GM12878 (cell line): ENCODE results near the gene POLD1. TPM values are rescaled to one million over a fixed set of nuclear protein-coding genes. Genes with fewer than 3 reads are reported as not detected.
"Not testable (repeated sequence)": the region's sequence is repeated elsewhere in the genome, so short reads cannot be mapped to it uniquely, and the experiment has no call there.

ENCODE experiments used
- ATAC-seq: fragments of 200-7000 bp; cut with Tn5 transposase; 3 replicates; pipeline ENCODE4 v1.9.1; 2020; ENCODE audit warnings: mild to moderate bottlenecking, moderate library complexity
- BruUV-seq: library from RNA; stranded (reverse); fragments of 400-500 nt; replicated peaks from 2 replicates; lab custom pipeline; 2021; lab: Mats Ljungman, UMichigan
- CTCF ChIA-PET: fragments of 300-600 bp; sonication (Branson Sonifier 250); formaldehyde crosslinking; extraction: SDS; loops from one replicate; lab custom pipeline; 2021; ENCODE audit warnings: inconsistent platforms; lab: Yijun Ruan, JAX
- POLR2A ChIA-PET: fragments of 350-600 bp; formaldehyde crosslinking; extraction: SDS; loops from one replicate; lab custom pipeline; 2021; ENCODE audit warnings: inconsistent platforms; lab: Charles Lee
- RAD21 ChIA-PET: fragments of 300-600 bp; sonication (Branson Sonifier 250); formaldehyde crosslinking; loops from one replicate; lab custom pipeline; 2023; ENCODE audit warnings: antibody characterized with exemption; ENCODE audit not compliant: unreplicated experiment; lab: Charles Lee
- SMC1A ChIA-PET: fragments of 300-600 bp; sonication (Branson Sonifier 250); formaldehyde crosslinking; loops from one replicate; lab custom pipeline; 2023; ENCODE audit not compliant: unreplicated experiment, uncharacterized antibody; lab: Charles Lee
- DNase-seq: peaks from one replicate; pipeline ENCODE4 v3.0.0-alpha.2; 2011; ENCODE audit warnings: low read depth, low spot score
- FAIRE-seq: peaks from 3 replicates; lab custom pipeline; 2011; peaks lifted over from hg19 to GRCh38; lab: Jason Lieb, UNC
- H2AFZ ChIP-seq: 2 replicates; pipeline ENCODE4 v1.6.0; 2011; ENCODE audit warnings: low read depth, low read length, control low read depth; ENCODE audit not compliant: control insufficient read depth
- H3K27ac ChIP-seq: 2 replicates; pipeline ENCODE4 v1.5.1; 2011; ENCODE audit warnings: control low read depth; ENCODE audit not compliant: control insufficient read depth, insufficient read depth
- H3K27me3 ChIP-seq, 2 experiments: replicated peaks in 1 of 2; 2 replicates each; pipeline versions ENCODE4 v1.6.0 to v1.6.1; 2011; ENCODE audit warnings: low read length in 1 of 2; ENCODE audit not compliant: control insufficient read depth in 2 of 2, insufficient read depth in 2 of 2
- H3K36me3 ChIP-seq, 2 experiments: 2 replicates each; pipeline ENCODE4 v1.5.1; 2011; ENCODE audit warnings: low read length in 1 of 2; ENCODE audit not compliant: control insufficient read depth in 2 of 2, insufficient read depth in 2 of 2
- H3K4me1 ChIP-seq: 2 replicates; pipeline ENCODE4 v1.6.1; 2011; ENCODE audit warnings: mild to moderate bottlenecking, low read length, moderate library complexity, mixed read lengths; ENCODE audit not compliant: control insufficient read depth, insufficient read depth
- H3K4me2 ChIP-seq: 2 replicates; pipeline ENCODE4 v1.6.0; 2011; ENCODE audit warnings: control low read depth; ENCODE audit not compliant: control insufficient read depth, insufficient read depth
- H3K4me3 ChIP-seq: fragments of 200-600 bp; sonication (generic); 2 replicates; pipeline ENCODE4 v1.5.1; 2016
- H3K79me2 ChIP-seq: 2 replicates; pipeline ENCODE4 v1.6.0; 2011; ENCODE audit warnings: low read length; ENCODE audit not compliant: control insufficient read depth, insufficient read depth
- H3K9ac ChIP-seq: 2 replicates; pipeline ENCODE4 v1.8.0; 2011; ENCODE audit warnings: low read length, control low read depth, mixed read lengths; ENCODE audit not compliant: control insufficient read depth, insufficient read depth
- H3K9me3 ChIP-seq: replicated peaks from 3 replicates; pipeline ENCODE4 v1.5.1; 2011; ENCODE audit warnings: mild to moderate bottlenecking, low read length; ENCODE audit not compliant: control insufficient read depth, insufficient read depth
- H4K20me1 ChIP-seq: 2 replicates; pipeline ENCODE4 v1.6.0; 2011; ENCODE audit not compliant: control insufficient read depth, insufficient read depth
- BRCA1 ChIP-seq: IDR thresholded peaks from 2 replicates; pipeline ENCODE4 v1.6.1; 2011; ENCODE audit warnings: low read depth, low read length, improper control_type of control experiment
- ESRRA ChIP-seq: IDR thresholded peaks from 2 replicates; pipeline ENCODE4 v1.6.1; 2012; ENCODE audit warnings: mild to moderate bottlenecking, low read length, improper control_type of control experiment
- GATAD2B ChIP-seq: fragments of 450-650 bp; conservative IDR thresholded peaks from 2 replicates; pipeline ENCODE4 v1.6.1; 2017; ENCODE audit warnings: low read depth, mild to moderate bottlenecking, moderate library complexity
- MTA3 ChIP-seq: IDR thresholded peaks from 2 replicates; pipeline ENCODE4 v1.6.1; 2012; ENCODE audit warnings: low read length, inconsistent platforms, borderline replicate concordance
- RAD51 ChIP-seq: fragments of 450-650 bp; IDR thresholded peaks from 2 replicates; pipeline ENCODE4 v1.6.1; 2016; ENCODE audit warnings: moderate library complexity, mild to moderate bottlenecking, inconsistent platforms
- RELA ChIP-seq: fragments of 450-650 bp; IDR thresholded peaks from 2 replicates; pipeline ENCODE4 v1.8.0; 2014; ENCODE audit warnings: borderline replicate concordance; ENCODE audit not compliant: partially characterized antibody
- SUPT20H ChIP-seq: IDR thresholded peaks from 2 replicates; pipeline ENCODE4 v1.6.1; 2011; ENCODE audit warnings: low read depth, mild to moderate bottlenecking, low read length, moderate library complexity, borderline replicate concordance; ENCODE audit not compliant: control insufficient read depth
- TCF3 ChIP-seq: IDR thresholded peaks from 2 replicates; pipeline ENCODE4 v1.6.1; 2012; ENCODE audit warnings: low read depth, mild to moderate bottlenecking, low read length, borderline replicate concordance; ENCODE audit not compliant: insufficient read depth
- USF1 ChIP-seq: IDR thresholded peaks from 2 replicates; pipeline ENCODE4 v1.6.1; 2011; ENCODE audit warnings: borderline replicate concordance, low read depth, mild to moderate bottlenecking, moderate library complexity, mixed read lengths, low read length; ENCODE audit not compliant: insufficient read depth; ENCODE audit errors: extremely low read length
- WRNIP1 ChIP-seq: IDR thresholded peaks from 2 replicates; pipeline ENCODE4 v1.6.1; 2011; ENCODE audit warnings: low read depth, low read length, improper control_type of control experiment, borderline replicate concordance
- YBX1 ChIP-seq: fragments of 450-650 bp; IDR thresholded peaks from 2 replicates; pipeline ENCODE4 v1.6.1; 2016; ENCODE audit warnings: antibody characterized with exemption
- ZNF384 ChIP-seq: IDR thresholded peaks from 2 replicates; pipeline ENCODE4 v1.6.1; 2012; ENCODE audit warnings: low read depth, mild to moderate bottlenecking, low read length, improper control_type of control experiment, borderline replicate concordance
- WGBS: methylation state at CpG from one replicate; pipeline ENCODE4 v1.1.6; 2016; ENCODE audit warnings: low lambda C conversion rate; ENCODE audit not compliant: insufficient replicate concordance, insufficient coverage; ENCODE audit errors: missing lambda C conversion rate; 5-methylcytosine and 5-hydroxymethylcytosine counted together
- in situ Hi-C: fragments of 300-500 bp; cut with MboI; formaldehyde crosslinking; loops from 9 replicates; pipeline ENCODE4 v1.14.3; 2018; ENCODE audit warnings: mixed read lengths
- intact Hi-C: fragments of 100-400 bp; cut with micrococcal nuclease; formaldehyde crosslinking; loops from one replicate; pipeline ENCODE4 v1.14.2; 2022; ENCODE audit not compliant: unreplicated experiment
- polyA plus RNA-seq, 11 experiments: library from polyadenylated mRNA; depleted of rRNA in 4 of 11; unstranded in 6 of 11; stranded (reverse) in 5 of 11; fragments of >200 nt; fragmentation: Nextera tagmentation in 4 of 11; fragmentation: Illumina TruSeq in 1 of 11; extraction: Ambion mirVana in 4 of 11; extraction: Trizol in 1 of 11; gene quantifications; 1 replicate in 1 of 11; 2 replicates in 10 of 11; pipeline versions ENCODE4 v1.2.1 to v1.2.3, GENCODE V29; 2011 to 2016; ENCODE audit warnings: inconsistent platforms in 2 of 11, missing spikeins in 2 of 11, low read depth in 1 of 11
- total RNA-seq, 4 experiments: library from RNA; depleted of rRNA in 3 of 4; stranded (reverse); fragments of >200 nt in 3 of 4; fragmentation: Illumina TruSeq in 1 of 4; extraction: Trizol in 1 of 4; gene quantifications; 2 replicates each; pipeline versions ENCODE4 v1.2.1 to v1.2.3, GENCODE V29; 2013 to 2021
- TF ChIP-seq, protein P1 (sequence below): IDR thresholded peaks from 2 replicates; pipeline ENCODE4 v1.6.1; 2012; ENCODE audit warnings: low read depth, low read length, improper control_type of control experiment

Gene POLD1
- total and polyA plus RNA-seq, 10 of the 15 experiments (the other 5 are each of a cell fraction or from before 2014, with no cell fraction given), result 0.76 to 165 (median 63.4) TPM

DNA sequence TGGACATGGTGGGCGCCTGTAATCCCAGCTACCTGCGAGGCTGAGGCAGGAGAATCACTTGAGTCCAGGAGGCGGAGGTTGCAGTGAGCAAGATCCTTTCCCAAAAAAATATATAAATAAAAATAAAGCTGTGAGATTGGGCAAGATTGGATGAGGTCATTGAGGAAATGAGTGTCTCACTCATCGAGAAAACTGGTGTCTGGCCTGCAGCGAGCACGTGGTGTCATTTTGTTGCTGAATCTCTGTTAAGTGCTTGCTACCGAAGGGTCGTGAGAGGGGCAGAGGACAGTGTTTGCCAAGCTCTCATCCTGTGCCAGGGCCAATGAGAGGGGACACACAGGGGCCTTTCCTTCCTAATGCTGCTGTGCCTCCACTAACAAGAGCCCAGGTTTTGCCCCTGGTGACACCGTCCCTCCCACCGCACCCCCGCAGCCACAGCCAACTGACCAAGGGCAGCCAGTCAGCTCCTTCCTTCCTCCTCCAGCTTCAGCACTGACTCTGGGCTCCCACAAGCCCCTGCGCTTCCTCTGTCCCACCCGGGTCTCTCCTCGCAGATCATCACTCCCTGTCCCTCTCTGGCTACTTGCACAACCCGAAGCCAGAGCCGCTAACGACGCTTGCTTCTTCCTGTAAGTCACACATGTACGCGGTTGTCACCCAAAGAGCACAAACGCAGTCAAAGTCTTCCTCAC is 3.2 kb downstream of the POLD1 start (continued):
- TF ChIP-seq, protein P1, sequence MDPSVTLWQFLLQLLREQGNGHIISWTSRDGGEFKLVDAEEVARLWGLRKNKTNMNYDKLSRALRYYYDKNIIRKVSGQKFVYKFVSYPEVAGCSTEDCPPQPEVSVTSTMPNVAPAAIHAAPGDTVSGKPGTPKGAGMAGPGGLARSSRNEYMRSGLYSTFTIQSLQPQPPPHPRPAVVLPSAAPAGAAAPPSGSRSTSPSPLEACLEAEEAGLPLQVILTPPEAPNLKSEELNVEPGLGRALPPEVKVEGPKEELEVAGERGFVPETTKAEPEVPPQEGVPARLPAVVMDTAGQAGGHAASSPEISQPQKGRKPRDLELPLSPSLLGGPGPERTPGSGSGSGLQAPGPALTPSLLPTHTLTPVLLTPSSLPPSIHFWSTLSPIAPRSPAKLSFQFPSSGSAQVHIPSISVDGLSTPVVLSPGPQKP, result no peak
- TF ChIP-seq RELA (no peak), WRNIP1 (no peak), ESRRA (no peak), USF1 (no peak)

- no peaks in the 10 kb centered on the region for H3K9me3 ChIP-seq
- no peak overlapping the region for H3K4me2 ChIP-seq
- no peak overlapping the region for H2AFZ ChIP-seq
- intact Hi-C loops (no loop called here), in situ Hi-C loops (no loop called here)
- H3K79me2 ChIP-seq, result peaks cover 24% of the 10 kb centered on the region
- BruUV-seq, result no TSS peak
- no peak overlapping the region for H3K27ac ChIP-seq
- ATAC-seq, result no peak
- CTCF ChIA-PET, result no interaction called here
- no peak overlapping the region for H3K9ac ChIP-seq
- peaks cover 3% of the 10 kb centered on the region; the same call in 1 of the 2 replicates for H3K4me1 ChIP-seq
- no peaks in the 10 kb centered on the region for H3K27me3 ChIP-seq
- RAD21 ChIA-PET, result interaction anchor here (1.1 kb wide), 1 partner anchor 73 kb away, joined by 3 read pairs; no protein-coding TSS in a partner anchor
- peaks cover 8 to 11% of the 10 kb centered on the region in 2 experiments; a peak in 3 of 4 replicates for H3K36me3 ChIP-seq
- POLR2A ChIA-PET, result no interaction called here
- H3K4me3 ChIP-seq, result no peak overlapping the region
- SMC1A ChIA-PET, result interaction anchor here (1.0 kb wide), 1 partner anchor 14 kb away, joined by 3 read pairs; no protein-coding TSS in a partner anchor
- TF ChIP-seq RAD51 (no peak), MTA3 (no peak), YBX1 (no peak), BRCA1 (no peak), TCF3 (no peak), ZNF384 (no peak), SUPT20H (no peak), GATAD2B (no peak)
- TF ChIP-seq, all 136 proteins: peak for 0
- no peak for FAIRE-seq
- no peaks in the 10 kb centered on the region for H4K20me1 ChIP-seq
- DNase-seq, result no peak
- 98% methylated on average over 8 of the region's 8 CpGs for WGBS
Measured at GRCh38 chr19:50387868-50388245, 3.7 kb downstream of the POLD1 start.

DNA sequence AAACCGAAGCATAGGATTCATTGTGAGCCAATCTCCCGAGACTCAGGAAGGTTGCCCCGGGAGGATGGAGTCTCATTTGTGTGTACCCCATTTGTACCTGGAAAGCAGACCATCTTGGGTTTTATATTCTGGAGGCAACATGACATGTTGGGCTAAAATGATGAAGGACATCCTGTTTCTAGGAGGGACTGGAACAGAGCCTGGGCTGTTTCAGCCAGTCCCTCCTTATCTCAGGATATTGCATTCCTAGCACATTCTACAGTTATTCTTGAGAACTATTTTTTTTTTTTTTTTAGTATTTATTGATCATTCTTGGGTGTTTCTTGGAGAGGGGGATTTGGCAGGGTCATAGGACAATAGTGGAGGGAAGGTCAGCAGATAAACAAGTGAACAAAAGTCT is 6.1 kb downstream of the POLD1 start:
- H2AFZ ChIP-seq, ATAC-seq, in situ Hi-C loops, FAIRE-seq, intact Hi-C loops, RAD21 ChIA-PET, H3K27me3 ChIP-seq, SMC1A ChIA-PET, H3K4me1 ChIP-seq, H3K27ac ChIP-seq, H3K9ac ChIP-seq, H3K9me3 ChIP-seq, H4K20me1 ChIP-seq, H3K4me2 ChIP-seq, DNase-seq, H3K4me3 ChIP-seq, BruUV-seq: not testable (repeated sequence)
- 91% methylated on average over 3 of the region's 3 CpGs for WGBS
- CTCF ChIA-PET, result interaction anchor here (0.7 kb wide), 1 partner anchor 392 kb away, joined by 3 read pairs; no protein-coding TSS in a partner anchor
- H3K79me2 ChIP-seq, result peaks cover 15% of the 10 kb centered on the region
- H3K36me3 ChIP-seq, result peaks cover 10 to 11% of the 10 kb centered on the region in 2 experiments; a peak in 3 of 4 replicates
- POLR2A ChIA-PET, result interaction anchor here (0.6 kb wide), 1 partner anchor 14 kb away, joined by 3 read pairs; the partner anchor contains the start of gene NR1H2
